ENCODE measurements around the gene VPS37B.

The VPS37B gene

DNA sequence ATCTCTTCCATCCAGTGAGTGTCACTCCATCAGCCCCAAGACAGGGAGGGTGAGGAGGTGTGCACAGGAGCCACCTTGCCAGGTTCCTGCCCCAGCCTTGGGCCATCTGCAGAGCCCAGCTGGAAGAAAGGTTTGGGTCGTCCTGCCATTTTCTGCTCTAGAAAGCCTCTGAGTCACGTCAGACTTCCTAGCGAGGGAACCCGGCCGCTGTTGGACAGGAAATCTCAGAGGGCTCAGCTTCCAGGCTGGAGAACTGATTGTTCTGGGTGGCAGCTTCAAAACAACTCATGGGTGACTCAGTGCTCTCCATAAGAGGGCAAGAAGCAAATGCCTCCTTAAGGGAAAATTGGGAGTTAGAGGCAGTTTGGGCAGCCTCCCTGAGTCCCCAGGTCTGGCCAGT lies 44.1 kb downstream of the VPS37B start:
- no peak for DNase-seq

DNA sequence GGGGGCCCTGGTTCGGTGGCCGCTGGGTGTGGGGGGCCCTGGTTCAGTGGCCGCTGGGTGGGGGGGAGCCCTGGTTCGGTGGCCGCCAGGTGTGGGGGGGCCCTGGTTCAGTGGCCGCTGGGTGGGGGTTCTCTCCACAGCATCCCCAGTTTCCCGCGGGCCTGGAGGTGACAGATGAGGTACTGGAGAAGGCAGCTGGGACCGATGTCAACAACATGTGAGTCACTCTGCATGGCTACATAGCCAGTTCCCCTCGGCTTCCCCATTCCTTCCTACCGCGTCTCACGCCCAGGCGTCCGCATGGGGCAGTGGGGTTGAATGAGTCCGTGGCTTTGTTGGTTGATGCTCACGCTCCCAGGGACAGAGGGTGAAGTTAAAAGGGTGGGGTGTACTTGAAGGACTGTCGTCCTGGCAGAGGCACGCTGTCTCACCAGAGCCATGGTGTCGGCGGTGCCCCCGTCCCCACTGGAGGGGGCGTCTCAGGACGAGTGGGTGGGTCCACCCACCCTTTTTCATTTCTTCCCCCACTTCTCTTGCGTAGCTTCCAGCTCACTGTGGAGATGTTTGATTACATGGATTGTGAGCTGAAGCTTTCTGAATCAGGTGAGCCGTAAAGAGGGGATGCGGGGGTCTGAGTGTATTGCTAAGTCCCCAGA lies 45.1 kb downstream of the VPS37B start:
- no peak for DNase-seq

DNA sequence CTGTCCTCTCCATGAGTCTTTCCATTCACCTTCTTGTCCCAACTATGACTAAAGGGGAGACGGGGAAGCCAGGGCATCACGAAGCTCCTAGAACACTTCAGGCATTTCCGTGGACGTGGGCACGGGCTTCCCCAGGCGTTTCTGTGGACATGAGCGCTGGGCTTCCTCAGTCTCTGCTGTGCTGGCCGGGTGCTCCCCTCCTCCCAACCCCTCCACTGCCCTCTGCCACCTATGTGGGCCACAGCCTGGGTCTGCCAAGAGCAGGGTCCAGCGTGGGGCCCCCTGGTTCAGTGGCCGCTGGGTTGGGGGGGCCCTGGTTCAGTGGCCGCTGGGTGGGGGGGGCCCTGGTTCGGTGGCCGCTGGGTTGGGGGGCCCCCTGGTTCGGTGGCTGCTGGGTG lies 45.9 kb downstream of the VPS37B start:
- no peak for DNase-seq

- DNase-seq, result no peak
These were observed 46.4 kb downstream of the VPS37B start for GRCh38 chr12:122849352-122850047.

- DNase-seq, result no peak
These were observed 47.2 kb downstream of the VPS37B start for GRCh38 chr12:122848471-122849351.

GRCh38 chr12:122847921-122848421 lies 48.0 kb downstream of the VPS37B start:
- no peak for DNase-seq

GRCh38 chr12:122847516-122847836 lies 48.4 kb downstream of the VPS37B start:
- no peak for DNase-seq

DNA sequence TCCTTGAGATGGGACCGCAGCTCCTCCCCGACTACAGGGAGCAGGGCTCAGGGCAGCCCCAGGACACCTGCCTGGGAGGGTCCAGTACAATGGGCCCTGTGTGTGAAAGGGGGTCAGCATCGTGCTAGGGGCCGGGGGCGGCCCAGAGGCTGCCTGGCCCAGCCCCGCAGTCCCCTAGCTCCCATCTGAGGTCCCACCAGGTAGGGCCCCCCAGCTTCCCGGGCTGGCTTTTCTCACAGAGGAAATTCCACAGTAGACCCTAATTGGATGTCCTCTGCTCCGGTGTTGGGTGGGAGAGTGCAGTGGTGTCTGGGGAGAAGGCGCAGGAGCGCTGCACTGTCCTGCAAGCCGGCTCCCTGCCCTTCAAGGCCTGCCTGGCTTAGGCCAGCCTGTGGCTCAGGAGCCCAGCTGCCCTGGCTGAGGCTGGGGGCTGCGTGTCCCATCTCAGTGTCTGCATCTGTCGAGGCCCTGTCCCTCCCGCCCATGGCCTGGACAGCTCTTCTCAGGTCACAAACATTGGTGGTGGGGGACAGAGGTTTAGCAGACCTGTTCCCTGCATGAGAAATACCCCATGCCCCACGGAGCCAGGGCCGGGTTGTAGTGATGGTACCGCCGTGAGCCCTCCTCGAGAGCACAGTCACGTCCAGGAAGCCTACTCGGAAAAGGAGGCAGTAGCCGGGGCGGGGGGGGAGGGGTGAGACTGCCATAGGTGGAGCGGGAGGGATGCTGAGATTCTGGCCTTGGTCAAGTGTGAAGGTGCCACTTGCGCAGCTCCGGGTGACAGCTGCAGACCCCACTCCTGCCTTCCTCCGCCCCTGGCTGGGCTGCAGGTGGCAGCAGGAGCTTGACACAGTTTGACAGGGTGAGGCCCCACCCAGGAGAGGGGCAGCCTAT lies 49.1 kb downstream of the VPS37B start:
- no peak for DNase-seq

- DNase-seq, result no peak
These were observed 49.9 kb downstream of the VPS37B start for GRCh38 chr12:122845865-122846621.

DNA sequence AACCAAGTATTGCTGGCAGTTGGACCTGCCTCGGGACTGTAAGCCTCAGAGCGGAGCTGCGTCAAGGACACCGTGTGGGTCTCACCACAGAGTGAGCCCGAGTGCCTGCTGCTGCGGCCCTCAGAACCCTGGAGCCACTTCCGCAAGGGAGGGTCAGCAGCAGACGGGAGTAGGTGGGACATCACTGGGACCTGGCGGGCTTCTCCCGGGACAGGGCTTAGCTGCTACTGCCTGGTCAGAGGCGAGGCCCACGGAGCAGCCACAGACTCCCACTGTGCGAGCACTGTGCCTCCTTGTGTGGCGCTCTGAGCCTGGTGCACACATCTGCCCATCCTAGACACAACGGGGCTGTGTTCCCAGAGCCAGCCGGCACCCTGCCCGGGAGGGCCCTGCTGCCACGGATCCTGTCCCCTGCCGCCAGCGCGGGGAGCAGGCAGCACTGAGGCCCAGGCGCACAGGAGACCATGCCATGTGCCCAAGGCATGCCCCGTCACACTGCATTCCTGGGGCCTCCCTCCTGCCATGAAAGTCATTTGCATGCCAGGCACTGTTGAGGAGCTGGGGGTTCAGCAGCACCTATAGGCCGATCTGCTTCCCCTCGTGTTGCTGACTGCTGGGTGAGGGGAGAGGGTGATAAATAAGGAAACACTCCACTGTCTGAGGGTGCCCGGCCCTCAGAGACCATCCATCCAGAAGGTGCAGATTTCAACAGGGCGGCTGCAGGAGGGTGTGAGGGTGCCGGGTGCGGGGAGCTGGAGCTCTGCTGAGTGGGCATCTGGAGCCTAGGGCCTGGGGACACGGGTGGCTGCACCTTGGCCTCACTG lies 50.7 kb downstream of the VPS37B start:
- no peak for DNase-seq

DNA sequence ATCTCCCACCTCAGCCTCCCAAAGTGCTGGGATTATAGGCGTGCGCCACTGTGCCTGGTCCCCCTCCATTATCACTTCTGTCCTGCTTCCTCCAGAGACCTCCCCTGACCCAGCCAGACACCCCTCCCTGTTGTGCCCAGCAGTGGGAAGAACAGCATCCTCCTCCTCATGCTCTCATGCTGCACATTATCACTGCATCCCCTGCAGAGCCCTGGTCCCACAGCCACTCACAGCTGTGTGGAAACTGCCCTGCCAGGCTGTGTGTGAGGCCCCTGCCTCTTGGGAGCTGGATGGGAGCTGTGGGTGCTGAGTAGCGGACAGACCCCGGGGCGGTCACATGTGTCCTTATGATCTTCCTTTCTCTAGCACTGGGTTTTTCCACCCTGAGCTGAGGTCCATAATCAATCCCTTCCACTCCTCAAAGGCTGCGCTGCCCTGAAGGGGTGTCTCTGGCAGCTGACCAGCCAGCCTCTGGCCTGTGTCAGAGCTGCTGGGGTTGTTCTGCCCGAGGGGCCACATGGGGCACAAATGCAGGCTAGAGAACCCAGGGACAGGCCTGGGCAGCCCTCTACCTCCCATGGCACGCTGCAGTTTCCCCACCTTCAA lies 51.5 kb downstream of the VPS37B start:
- no peak for DNase-seq

DNA sequence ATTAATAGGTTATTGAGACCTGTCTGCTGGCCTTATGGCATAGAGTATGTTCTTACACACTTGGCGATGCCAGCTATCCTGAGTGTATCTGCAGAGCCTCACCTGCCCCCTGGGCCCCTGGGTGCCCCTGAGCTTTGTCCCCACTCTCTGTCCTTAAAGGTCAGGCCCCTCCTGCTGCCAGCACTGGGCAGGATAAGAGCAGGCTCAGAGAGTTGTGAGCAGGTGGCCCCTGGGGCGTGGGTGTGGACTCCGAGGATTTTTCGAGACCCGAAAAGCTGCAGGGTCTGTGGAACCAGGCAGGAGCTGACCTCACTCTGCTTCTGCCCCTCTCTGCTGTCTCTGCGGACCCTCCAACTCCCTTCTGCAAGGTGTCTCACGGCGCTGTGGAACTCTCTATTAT lies 52.5 kb downstream of the VPS37B start:
- no peak for DNase-seq

DNA sequence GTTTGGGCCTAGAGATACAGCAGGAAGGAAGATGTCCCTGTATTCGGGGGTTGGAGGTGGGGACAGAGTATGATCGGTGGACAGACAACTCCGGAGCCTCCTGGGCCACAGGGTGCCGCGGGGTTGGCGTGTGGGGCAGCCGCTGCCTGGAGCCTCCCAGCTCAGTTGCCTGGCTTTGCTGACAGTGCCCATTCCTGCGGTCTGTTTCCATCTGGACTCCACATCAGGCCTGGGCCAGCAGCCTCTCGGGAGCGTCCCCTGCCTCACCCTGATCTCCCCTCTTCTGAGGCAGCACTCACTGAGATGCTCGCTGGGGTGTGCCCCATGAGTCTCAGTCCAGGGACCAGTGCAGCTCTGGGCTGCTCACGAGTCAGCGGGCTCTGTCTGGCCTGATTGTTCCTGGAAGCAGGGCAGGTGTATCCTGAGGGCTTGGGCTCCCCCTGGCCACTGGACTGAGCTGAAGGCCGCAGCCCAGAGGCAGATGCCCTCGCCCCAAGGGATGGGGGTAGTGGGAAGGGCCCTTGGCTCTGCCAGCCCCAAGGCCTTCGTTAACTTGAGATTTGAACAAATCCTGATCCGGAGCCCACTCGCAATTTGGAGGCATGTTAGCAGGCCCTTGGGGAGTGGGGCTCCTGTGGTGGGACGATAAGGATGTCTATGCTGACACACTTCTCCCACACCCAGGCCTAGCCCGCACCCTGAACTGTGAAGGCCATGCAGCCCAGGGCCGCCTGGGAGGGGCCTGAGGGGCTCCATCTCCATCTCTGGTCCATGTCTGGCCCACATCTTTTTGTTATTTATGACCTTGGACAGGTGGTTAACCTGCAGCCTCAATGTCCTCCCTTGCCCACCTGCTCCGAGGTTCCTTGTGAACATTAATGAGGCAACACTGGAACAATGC lies 53.2 kb downstream of the VPS37B start:
- DNase-seq, result no peak

DNA sequence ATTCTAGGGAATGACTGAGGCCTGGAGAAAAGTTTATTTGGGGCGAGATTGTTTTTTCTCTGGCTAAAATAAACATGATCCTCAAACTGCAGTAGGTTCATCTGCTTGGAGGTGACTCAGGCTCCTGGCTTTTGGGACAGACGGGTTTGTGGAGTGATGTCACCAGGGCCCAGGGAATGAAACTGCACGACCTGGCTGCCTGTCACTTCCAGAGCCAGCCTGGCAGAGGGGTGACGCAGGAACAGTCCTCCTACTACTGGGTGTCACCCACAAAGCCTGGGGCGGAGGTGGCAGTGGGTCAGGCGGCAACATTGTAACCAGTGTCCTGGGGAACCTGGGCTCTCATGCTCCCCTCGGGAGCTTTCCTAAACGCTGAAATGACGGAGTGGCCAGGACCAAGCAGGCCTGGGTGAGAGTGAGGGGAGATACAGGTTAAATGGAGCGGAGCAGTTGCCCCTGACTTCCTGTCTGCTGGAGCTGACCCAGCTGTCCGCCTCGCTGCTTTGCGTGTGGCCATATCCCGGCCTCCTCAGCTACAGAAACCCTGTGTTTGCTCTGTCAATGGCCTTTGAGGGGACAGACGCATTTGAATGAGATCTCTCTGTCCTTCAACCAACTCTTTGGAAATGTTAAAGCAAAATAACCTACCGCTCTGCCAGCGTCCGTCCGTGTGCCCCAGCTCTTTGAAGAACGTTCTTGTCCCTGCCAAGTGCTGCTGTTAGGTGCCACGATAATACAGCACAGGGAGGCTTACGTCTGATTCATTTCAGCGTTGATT lies 54.2 kb downstream of the VPS37B start:
- no peak for DNase-seq

DNA sequence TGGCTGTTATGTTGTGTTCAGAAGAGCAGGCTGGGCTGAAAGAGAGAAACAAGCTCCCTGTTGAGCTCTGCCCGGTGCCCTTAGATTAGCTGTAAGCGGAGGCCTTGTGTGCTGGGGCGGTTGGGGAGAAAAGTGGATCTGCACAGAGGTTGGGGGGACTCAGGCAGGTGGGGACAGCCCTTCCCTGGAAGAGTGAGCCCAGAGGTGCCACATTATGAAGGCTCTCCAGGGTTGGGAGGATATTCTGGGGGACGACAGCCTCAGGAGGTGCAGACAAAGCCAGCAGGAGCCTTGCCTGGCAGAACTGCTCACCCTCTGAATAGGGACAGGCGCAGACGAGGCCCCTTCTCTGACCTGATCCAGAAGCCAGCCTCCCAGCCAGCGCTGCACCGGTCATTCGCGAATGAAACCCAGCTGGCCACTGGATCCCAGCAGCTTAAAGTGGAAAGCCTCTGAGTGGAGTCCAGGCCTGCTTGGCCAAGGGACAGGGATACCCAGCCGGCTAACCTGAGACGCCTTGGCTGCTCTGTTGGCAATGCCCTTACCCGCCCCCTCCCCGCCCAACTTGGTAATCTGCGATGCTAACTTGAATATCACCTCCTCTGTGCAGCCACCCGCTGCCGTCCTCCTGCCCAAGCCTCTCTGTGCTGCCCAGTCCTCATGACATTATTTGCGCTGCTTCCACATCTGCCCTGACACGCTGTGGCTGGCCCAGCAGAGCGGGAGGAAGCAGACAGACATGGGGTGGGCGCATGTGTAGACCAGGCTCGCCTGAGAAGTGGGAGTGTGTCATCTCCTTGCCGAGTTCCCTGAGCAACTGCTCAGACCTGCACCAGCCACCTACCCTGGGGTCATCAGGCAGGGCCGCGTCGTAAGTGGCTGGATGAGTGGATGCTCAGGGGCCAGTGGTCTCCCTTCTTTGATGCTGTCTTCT lies 55.1 kb downstream of the VPS37B start:
- DNase-seq, result no peak

GRCh38 chr12:122839907-122840554 lies 55.9 kb downstream of the VPS37B start:
- DNase-seq, result no peak

DNA sequence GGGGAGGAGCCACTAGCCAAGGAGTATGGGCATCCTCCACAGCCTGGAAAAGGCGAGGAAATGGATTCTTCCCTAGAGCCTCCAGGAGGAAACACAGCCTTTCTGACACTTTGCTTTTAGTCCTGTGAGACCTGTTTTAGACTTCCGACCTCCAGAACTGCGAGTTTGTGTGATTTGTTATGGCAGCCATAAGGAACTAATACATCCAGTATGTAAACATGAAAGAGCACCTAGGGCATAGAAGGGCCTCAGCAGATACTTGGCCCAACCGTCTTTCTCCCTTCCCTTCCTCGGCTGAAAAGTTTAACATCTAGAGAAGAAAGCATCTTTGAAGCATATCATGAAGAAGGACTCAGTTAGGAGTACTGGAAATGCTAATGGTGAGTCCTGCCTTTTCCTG lies 57.1 kb downstream of the VPS37B start:
- no peak for DNase-seq

Data from effector CD8-positive, alpha-beta T cell (primary cell).